Smooth muscle cell (in vitro differentiated cells): ENCODE measurements around the gene SLC25A22. TPM values are rescaled to one million over a fixed set of nuclear protein-coding genes. Genes with fewer than 3 reads are reported as not detected.

Experiments
- DNase-seq: peaks from one replicate; lab custom pipeline; 2025; ENCODE audit not compliant: unreplicated experiment; lab: John Stamatoyannopoulos, UW
- H2AFZ ChIP-seq: fragments of 200-600 bp; sonication (generic); 2 replicates; pipeline ENCODE4 v1.6.0; 2016; ENCODE audit warnings: antibody characterized with exemption, low read depth, mild to moderate bottlenecking
- H3F3A ChIP-seq: fragments of 200-600 bp; sonication (generic); 2 replicates; pipeline ENCODE4 v1.6.0; 2017; ENCODE audit warnings: antibody characterized with exemption, low read depth
- H3K27ac ChIP-seq: fragments of 200-600 bp; sonication (generic); 2 replicates; pipeline ENCODE4 v1.5.1; 2016; ENCODE audit warnings: low read depth, mild to moderate bottlenecking
- H3K27me3 ChIP-seq: fragments of 200-600 bp; sonication (generic); 2 replicates; pipeline ENCODE4 v1.6.1; 2016; ENCODE audit warnings: low read depth, mild to moderate bottlenecking
- H3K36me3 ChIP-seq: fragments of 200-600 bp; sonication (generic); 2 replicates; pipeline ENCODE4 v1.5.1; 2016; ENCODE audit warnings: low read depth
- H3K4me1 ChIP-seq: fragments of 200-600 bp; sonication (generic); 2 replicates; pipeline ENCODE4 v1.5.1; 2016; ENCODE audit warnings: low read depth
- H3K4me2 ChIP-seq: fragments of 200-600 bp; sonication (generic); 2 replicates; pipeline ENCODE4 v1.6.0; 2016; ENCODE audit warnings: mild to moderate bottlenecking
- H3K4me3 ChIP-seq: fragments of 200-600 bp; sonication (generic); 2 replicates; pipeline ENCODE4 v1.5.1; 2016; ENCODE audit warnings: mild to moderate bottlenecking
- H3K79me2 ChIP-seq: fragments of 200-600 bp; sonication (generic); 2 replicates; pipeline ENCODE4 v1.6.0; 2016; ENCODE audit warnings: low read depth, mild to moderate bottlenecking
- H3K9ac ChIP-seq: fragments of 200-600 bp; sonication (generic); 2 replicates; pipeline ENCODE4 v1.6.0; 2016; ENCODE audit warnings: low read depth
- H3K9me3 ChIP-seq: fragments of 200-600 bp; sonication (generic); replicated peaks from 2 replicates; pipeline ENCODE4 v1.5.1; 2016; ENCODE audit warnings: low read depth
- H4K20me1 ChIP-seq: fragments of 200-600 bp; sonication (generic); 2 replicates; pipeline ENCODE4 v1.6.0; 2016; ENCODE audit warnings: low read depth
- WGBS: methylation state at CpG from one replicate; pipeline ENCODE4 v1.1.7; 2016; ENCODE audit warnings: low lambda C conversion rate; 5-methylcytosine and 5-hydroxymethylcytosine counted together
- polyA plus RNA-seq: library from polyadenylated mRNA; unstranded; fragments of >200 nt; fragmentation: Nextera tagmentation; extraction: Ambion mirVana; gene quantifications from 2 replicates; pipeline ENCODE4 v1.2.1, GENCODE V29; 2016
- total RNA-seq: library from RNA; depleted of rRNA; stranded (reverse); fragments of >200 nt; gene quantifications from 2 replicates; pipeline ENCODE4 v1.2.3, GENCODE V29; 2014
- TF ChIP-seq, protein P1 (sequence below): fragments of 200-600 bp; sonication (generic); IDR thresholded peaks from 2 replicates; pipeline ENCODE4 v1.5.1; 2017; ENCODE audit warnings: borderline replicate concordance, mild to moderate bottlenecking, antibody characterized with exemption; ENCODE audit not compliant: insufficient read depth, poor library complexity, severe bottlenecking

Gene SLC25A22
- total and polyA plus RNA-seq, 2 experiments from 2014 or later, result 6.9 to 25.2 TPM

DNA sequence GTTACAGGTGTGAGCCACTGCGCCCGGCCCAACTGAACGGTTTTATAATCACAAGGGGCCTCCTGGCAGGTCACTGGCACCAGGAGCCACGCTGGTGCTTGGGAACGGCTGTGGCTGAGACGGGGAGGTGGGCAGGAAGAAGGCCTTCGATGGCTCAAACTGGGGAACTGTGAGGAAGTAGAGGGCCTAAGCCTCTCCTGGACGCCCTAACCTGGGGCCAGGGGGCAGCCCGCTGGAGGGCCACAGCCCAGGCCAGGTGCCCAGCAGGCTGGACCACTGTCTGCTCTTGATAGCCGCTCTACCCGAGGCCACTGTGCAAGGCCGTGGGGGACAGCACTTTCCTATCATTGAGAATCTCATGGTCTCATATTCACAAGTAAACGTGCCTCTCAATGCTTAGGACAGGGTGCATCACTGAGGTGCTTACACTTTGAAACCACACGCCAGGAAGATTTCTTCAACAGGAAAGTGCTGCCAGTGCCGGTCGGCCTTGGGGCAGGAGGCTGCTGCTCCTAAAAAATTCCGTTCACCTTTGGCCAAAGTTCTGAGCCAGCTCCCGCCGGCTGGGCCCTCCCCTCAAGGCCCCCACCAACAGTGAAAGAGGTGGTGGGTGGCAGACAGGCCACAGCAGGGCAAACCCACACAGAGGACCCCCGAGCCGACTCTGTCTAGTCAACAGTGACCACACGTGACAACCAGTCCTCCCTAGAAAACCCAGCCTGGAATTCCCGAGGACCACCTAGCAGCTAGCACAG is 28.0 kb downstream of the SLC25A22 start:
- no peaks in the 10 kb centered on the region for H3K4me1 ChIP-seq
- peaks cover 20% of the 10 kb centered on the region for H3K79me2 ChIP-seq
- TF ChIP-seq, protein P1, sequence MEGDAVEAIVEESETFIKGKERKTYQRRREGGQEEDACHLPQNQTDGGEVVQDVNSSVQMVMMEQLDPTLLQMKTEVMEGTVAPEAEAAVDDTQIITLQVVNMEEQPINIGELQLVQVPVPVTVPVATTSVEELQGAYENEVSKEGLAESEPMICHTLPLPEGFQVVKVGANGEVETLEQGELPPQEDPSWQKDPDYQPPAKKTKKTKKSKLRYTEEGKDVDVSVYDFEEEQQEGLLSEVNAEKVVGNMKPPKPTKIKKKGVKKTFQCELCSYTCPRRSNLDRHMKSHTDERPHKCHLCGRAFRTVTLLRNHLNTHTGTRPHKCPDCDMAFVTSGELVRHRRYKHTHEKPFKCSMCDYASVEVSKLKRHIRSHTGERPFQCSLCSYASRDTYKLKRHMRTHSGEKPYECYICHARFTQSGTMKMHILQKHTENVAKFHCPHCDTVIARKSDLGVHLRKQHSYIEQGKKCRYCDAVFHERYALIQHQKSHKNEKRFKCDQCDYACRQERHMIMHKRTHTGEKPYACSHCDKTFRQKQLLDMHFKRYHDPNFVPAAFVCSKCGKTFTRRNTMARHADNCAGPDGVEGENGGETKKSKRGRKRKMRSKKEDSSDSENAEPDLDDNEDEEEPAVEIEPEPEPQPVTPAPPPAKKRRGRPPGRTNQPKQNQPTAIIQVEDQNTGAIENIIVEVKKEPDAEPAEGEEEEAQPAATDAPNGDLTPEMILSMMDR, result no peak
- 98% methylated on average over 23 of the region's 23 CpGs for WGBS
- H3F3A ChIP-seq, result peaks cover 8% of the 10 kb centered on the region
- H2AFZ ChIP-seq, result no peak overlapping the region
- no peak overlapping the region for H3K4me2 ChIP-seq
- H3K27ac ChIP-seq, result no peak overlapping the region
- no peaks in the 10 kb centered on the region for H3K36me3 ChIP-seq
- H3K4me3 ChIP-seq, result no peak overlapping the region
- H3K9ac ChIP-seq, result no peak overlapping the region
- H3K27me3 ChIP-seq, result no peaks in the 10 kb centered on the region
- H4K20me1 ChIP-seq, result peaks cover 94% of the 10 kb centered on the region
- DNase-seq, result no peak
- no peaks in the 10 kb centered on the region for H3K9me3 ChIP-seq

DNA sequence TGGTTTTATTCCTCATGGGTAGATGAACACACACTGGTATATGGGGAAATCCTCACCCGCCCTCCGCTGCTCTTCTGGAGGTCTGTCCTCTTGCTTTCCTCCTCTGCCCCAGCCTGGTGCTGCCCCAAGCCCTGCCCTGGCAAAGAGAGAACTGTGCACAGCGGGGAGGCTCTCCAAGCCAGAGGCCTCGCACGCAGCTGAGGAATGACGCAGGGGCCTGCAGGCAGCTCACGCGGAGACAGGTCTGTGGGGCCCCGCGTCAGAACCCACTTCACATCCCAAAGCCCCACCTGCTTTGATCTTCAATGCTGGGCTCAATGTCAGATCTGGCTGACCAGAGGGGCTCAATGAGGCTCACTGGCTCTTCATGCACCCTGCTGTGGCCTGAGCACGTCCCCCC is 30.8 kb downstream of the SLC25A22 start:
- 98% methylated on average over 11 of the region's 11 CpGs for WGBS
- no peak overlapping the region for H3K4me3 ChIP-seq
- no peaks in the 10 kb centered on the region for H3K79me2 ChIP-seq
- H3K4me2 ChIP-seq, result no peak overlapping the region
- no peaks in the 10 kb centered on the region for H3K27me3 ChIP-seq
- no peak overlapping the region for H2AFZ ChIP-seq
- no peaks in the 10 kb centered on the region for H3K4me1 ChIP-seq
- peaks cover 86% of the 10 kb centered on the region for H4K20me1 ChIP-seq
- peaks cover 12% of the 10 kb centered on the region for H3F3A ChIP-seq
- DNase-seq, result no peak
- H3K36me3 ChIP-seq, result no peaks in the 10 kb centered on the region
- TF ChIP-seq, protein P1, result no peak
- H3K27ac ChIP-seq, result no peak overlapping the region
- no peak overlapping the region for H3K9ac ChIP-seq
- no peaks in the 10 kb centered on the region for H3K9me3 ChIP-seq

GRCh38 chr11:766936-767210 is 31.2 kb downstream of the SLC25A22 start:
- Histone ChIP-seq H3K36me3 (no peaks in the 10 kb centered on the region), H3K9ac (no peak overlapping the region), H3K27me3 (no peaks in the 10 kb centered on the region), H3K79me2 (no peaks in the 10 kb centered on the region), H2AFZ (no peak overlapping the region), H3K9me3 (no peaks in the 10 kb centered on the region), H3K27ac (no peak overlapping the region), H3K4me1 (no peaks in the 10 kb centered on the region), H4K20me1 (peaks cover 85% of the 10 kb centered on the region), H3K4me2 (no peak overlapping the region), H3F3A (peaks cover 12% of the 10 kb centered on the region), H3K4me3 (no peak overlapping the region)
- TF ChIP-seq, protein P1, result no peak
- no peak for DNase-seq
- 97% methylated on average over 2 of the region's 2 CpGs for WGBS
